Liver (tissue), 9 donors: Measurements from ENCODE around the gene SPZ1. TPM values are rescaled to one million over a fixed set of nuclear protein-coding genes. Genes with fewer than 3 reads are reported as not detected.
"Not testable (repeated sequence)": the region's sequence is repeated elsewhere in the genome, so short reads cannot be mapped to it uniquely, and the experiment has no call there.

Source experiments
- DNase-seq: peaks from one replicate; pipeline ENCODE4 v3.0.0-alpha.2; 2017; ENCODE audit warnings: low spot score
- H3K27ac ChIP-seq, 2 donors: one replicate each; pipeline ENCODE4 v1.7.0; 2013; ENCODE audit warnings: inconsistent platforms in 2 of 2, low read length in 2 of 2, control low read depth in 1 of 2, low read depth in 1 of 2, mild to moderate bottlenecking in 1 of 2
- H3K27me3 ChIP-seq, 4 donors: one replicate each; pipeline versions ENCODE4 v1.6.1 to v1.7.0; 2013; ENCODE audit warnings: low read length in 3 of 4, inconsistent platforms in 1 of 4, mild to moderate bottlenecking in 1 of 4, moderate library complexity in 1 of 4; ENCODE audit not compliant: control insufficient read depth in 4 of 4, insufficient read depth in 4 of 4
- H3K36me3 ChIP-seq, 4 donors: one replicate each; pipeline versions ENCODE4 v1.6.1 to v1.7.0; 2013; ENCODE audit warnings: low read length in 3 of 4, mild to moderate bottlenecking in 3 of 4, low read depth in 1 of 4, moderate library complexity in 1 of 4; ENCODE audit not compliant: control insufficient read depth in 4 of 4, insufficient read depth in 3 of 4
- H3K4me1 ChIP-seq, 4 donors: one replicate each; pipeline versions ENCODE4 v1.6.1 to v1.7.0; 2013; ENCODE audit warnings: low read length in 3 of 4, mild to moderate bottlenecking in 3 of 4, moderate library complexity in 1 of 4; ENCODE audit not compliant: control insufficient read depth in 4 of 4, insufficient read depth in 4 of 4
- H3K4me3 ChIP-seq, 3 donors: one replicate each; pipeline versions ENCODE4 v1.6.1 to v1.7.0; 2013; ENCODE audit warnings: low read length in 3 of 3, control low read depth in 1 of 3, low read depth in 1 of 3, mild to moderate bottlenecking in 1 of 3
- H3K9ac ChIP-seq, 2 donors: one replicate each; pipeline ENCODE4 v1.7.0; 2013; ENCODE audit warnings: low read length in 2 of 2, mild to moderate bottlenecking in 2 of 2, moderate library complexity in 2 of 2, control low read depth in 1 of 2, low read depth in 1 of 2
- H3K9me3 ChIP-seq, 4 donors: one replicate each; pipeline versions ENCODE4 v1.6.1 to v1.7.0; 2013; ENCODE audit warnings: low read length in 3 of 4; ENCODE audit not compliant: control insufficient read depth in 4 of 4
- ATF3 ChIP-seq: IDR thresholded peaks from 2 replicates; pipeline ENCODE4 v1.6.1; 2016; ENCODE audit warnings: antibody characterized with exemption
- CTCF ChIP-seq: fragments of 150-350 bp; IDR thresholded peaks from 2 replicates; pipeline ENCODE4 v1.5.1; 2017; ENCODE audit warnings: improper control_type of control experiment, low read depth, low read length; ENCODE audit not compliant: missing input control
- EGR1 ChIP-seq, 2 donors: IDR thresholded peaks; 2 replicates each; pipeline ENCODE4 v1.6.1; 2016 to 2018; ENCODE audit warnings: antibody characterized with exemption in 2 of 2, low read depth in 2 of 2
- GABPA ChIP-seq, 2 donors: IDR thresholded peaks in 1 of 2; conservative IDR thresholded peaks in 1 of 2; 2 replicates each; pipeline ENCODE4 v1.6.1; 2016; ENCODE audit warnings: antibody characterized with exemption in 2 of 2, mild to moderate bottlenecking in 1 of 2, moderate library complexity in 1 of 2
- HNF4A ChIP-seq, 2 donors: conservative IDR thresholded peaks; 2 replicates each; pipeline ENCODE4 v1.6.1; 2016; ENCODE audit warnings: antibody characterized with exemption in 2 of 2, mild to moderate bottlenecking in 2 of 2
- HNF4G ChIP-seq: IDR thresholded peaks from 2 replicates; pipeline ENCODE4 v1.6.1; 2016; ENCODE audit warnings: antibody characterized with exemption
- NR2F2 ChIP-seq: IDR thresholded peaks from 2 replicates; pipeline ENCODE4 v1.6.1; 2016; ENCODE audit warnings: antibody characterized with exemption
- RXRA ChIP-seq, 2 donors: IDR thresholded peaks; 2 replicates each; pipeline ENCODE4 v1.6.1; 2017 to 2018; ENCODE audit warnings: antibody characterized with exemption in 2 of 2, mild to moderate bottlenecking in 1 of 2
- SP1 ChIP-seq: IDR thresholded peaks from 2 replicates; pipeline ENCODE4 v1.6.1; 2018; ENCODE audit warnings: antibody characterized with exemption, mild to moderate bottlenecking
- TAF1 ChIP-seq: conservative IDR thresholded peaks from 2 replicates; pipeline ENCODE4 v1.6.1; 2016; ENCODE audit warnings: antibody characterized with exemption, mild to moderate bottlenecking
- YY1 ChIP-seq: IDR thresholded peaks from 2 replicates; pipeline ENCODE4 v1.6.1; 2016; ENCODE audit warnings: antibody characterized with exemption, mild to moderate bottlenecking
- ZBTB33 ChIP-seq: IDR thresholded peaks from 2 replicates; pipeline ENCODE4 v1.6.1; 2016; ENCODE audit warnings: antibody characterized with exemption
- WGBS: extraction: QIAGEN DNeasy Blood & Tissue Kit; methylation state at CpG from one replicate; pipeline ENCODE4 v1.1.7; 2013; 5-methylcytosine and 5-hydroxymethylcytosine counted together
- polyA plus RNA-seq, 2 donors: library from polyadenylated mRNA; stranded (reverse) in 1 of 2; unstranded in 1 of 2; fragments of 200-250 nt in 1 of 2; fragments of >200 nt in 1 of 2; fragmentation: Nextera tagmentation in 1 of 2; extraction: Ambion mirVana in 1 of 2; gene quantifications; one replicate each; pipeline versions ENCODE4 v1.2.1 to v1.2.3, GENCODE V29; 2013 to 2015
- total RNA-seq, 2 donors: library from RNA; depleted of rRNA; stranded (reverse); fragments of >200 nt; gene quantifications; one replicate each; pipeline ENCODE4 v1.2.3, GENCODE V29; 2014
- donor health status: healthy.
- donor health status: healthy.
- donor health status: healthy.
- donor health status: healthy.
- donor health status: healthy.

The SPZ1 gene
- total and polyA plus RNA-seq, 4 donors = not detected

GRCh38 chr5:80301342-80301741 lies 18.5 kb upstream of the SPZ1 start:
- WGBS = 95% methylated on average over 24 of the region's 34 CpGs
- DNase-seq = not testable (repeated sequence)

GRCh38 chr5:80302636-80303035 lies 17.2 kb upstream of the SPZ1 start:
- 93% methylated on average over 11 of the region's 11 CpGs for WGBS
- Histone ChIP-seq H3K4me3 (no peak overlapping the region), H3K36me3 (no peaks in the 10 kb centered on the region), H3K9ac (no peak overlapping the region), H3K27ac (no peak overlapping the region), H3K9me3 (no peaks in the 10 kb centered on the region), H3K27me3 (no peaks in the 10 kb centered on the region), H3K4me1 (no peaks in the 10 kb centered on the region)
- no peak for DNase-seq
- no peak for TF ChIP-seq RXRA (IDR thresholded peaks at IDR 0.05)
- TF ChIP-seq YY1 = no peak
- TF ChIP-seq ZBTB33 = no peak
- no peak for TF ChIP-seq EGR1 (IDR thresholded peaks at IDR 0.05; ENCODE audit: low read depth in 2 of 2)
- no peak for TF ChIP-seq HNF4A (conservative IDR thresholded peaks at IDR 0.05)
- TF ChIP-seq NR2F2 = no peak

More at GRCh38 chr5:80301342-80301741, 18.5 kb upstream of the SPZ1 start:
- not testable (repeated sequence) for H3K36me3 ChIP-seq, H3K9me3 ChIP-seq, H3K9ac ChIP-seq, H3K4me1 ChIP-seq, H3K27me3 ChIP-seq, H3K4me3 ChIP-seq, H3K27ac ChIP-seq

- Histone ChIP-seq H3K4me1 (no peaks in the 10 kb centered on the region), H3K27ac (no peak overlapping the region), H3K27me3 (no peaks in the 10 kb centered on the region), H3K9ac (no peak overlapping the region), H3K36me3 (no peaks in the 10 kb centered on the region), H3K4me3 (no peak overlapping the region), H3K9me3 (peaks cover 0 to 2% (median 0%) of the 10 kb centered on the region in 4 donors)
- WGBS = 74% methylated on average over 11 of the region's 11 CpGs
- TF ChIP-seq SP1 = no peak
- no peak for TF ChIP-seq GABPA (IDR thresholded peaks at IDR 0.05 in 1 of 2, conservative IDR thresholded peaks at IDR 0.05 in 1 of 2)
- TF ChIP-seq ATF3 = no peak
- TF ChIP-seq ZBTB33 = no peak
- no peak for TF ChIP-seq TAF1
- no peak for TF ChIP-seq HNF4G
- no peak for TF ChIP-seq CTCF
- DNase-seq = no peak
Observed at GRCh38 chr5:80308526-80308925, 11.3 kb upstream of the SPZ1 start.
